Globus pallidus (tissue), 1 donor: ENCODE results near the gene CATSPERE.
A peak's percentile ranks its signal among the peaks of the same experiment; 100 is the strongest.

Experiments
- DNase-seq: peaks from one replicate; pipeline ENCODE4 v3.0.0-alpha.2; 2015; ENCODE audit warnings: low spot score

The CATSPERE gene

GRCh38 chr1:244461245-244462071 is at the start of gene CATSPERE:
TSS of gene CATSPERE (plus strand) at chr1:244461273. CDS start at chr1:244461430, 157 bp downstream.
- DNase-seq: peak; percentile 77

GRCh38 chr1:244412176-244412575 is 48.9 kb upstream of the CATSPERE start:
- no peak for DNase-seq

GRCh38 chr1:244413736-244414135 is 47.3 kb upstream of the CATSPERE start:
- DNase-seq: no peak

- no peak for DNase-seq
Measured at GRCh38 chr1:244414543-244414942, 46.5 kb upstream of the CATSPERE start.

- DNase-seq: no peak
Measured at GRCh38 chr1:244419024-244419423, 42.0 kb upstream of the CATSPERE start.

GRCh38 chr1:244422174-244422573 is 38.9 kb upstream of the CATSPERE start:
- DNase-seq: no peak

GRCh38 chr1:244424649-244425334 is 36.3 kb upstream of the CATSPERE start:
- DNase-seq: no peak

- no peak for DNase-seq
Measured at GRCh38 chr1:244427647-244428046, 33.4 kb upstream of the CATSPERE start.

- DNase-seq: no peak
Measured at GRCh38 chr1:244429818-244430217, 31.3 kb upstream of the CATSPERE start.

- DNase-seq: peak; percentile 82
Measured at GRCh38 chr1:244431166-244431565, 29.9 kb upstream of the CATSPERE start.

- peak; percentile 63 for DNase-seq
Measured at GRCh38 chr1:244435562-244436205, 25.4 kb upstream of the CATSPERE start.

GRCh38 chr1:244436336-244437085 is 24.6 kb upstream of the CATSPERE start:
- DNase-seq: no peak

GRCh38 chr1:244437086-244437468 is 24.0 kb upstream of the CATSPERE start:
- no peak for DNase-seq

- no peak for DNase-seq
Measured at GRCh38 chr1:244439391-244440032, 21.6 kb upstream of the CATSPERE start.

GRCh38 chr1:244442850-244443249 is 18.2 kb upstream of the CATSPERE start:
- no peak for DNase-seq

GRCh38 chr1:244444854-244445253 is 16.2 kb upstream of the CATSPERE start:
- no peak for DNase-seq

GRCh38 chr1:244445320-244446181 is 15.5 kb upstream of the CATSPERE start:
- peak; percentile 82 for DNase-seq

GRCh38 chr1:244447024-244447423 is 14.0 kb upstream of the CATSPERE start:
- no peak for DNase-seq

- DNase-seq: no peak
Measured at GRCh38 chr1:244447552-244447951, 13.5 kb upstream of the CATSPERE start.

GRCh38 chr1:244448279-244449036 is 12.6 kb upstream of the CATSPERE start:
- no peak for DNase-seq
